ENCODE results near the gene NFYC. TPM values are rescaled to one million over a fixed set of nuclear protein-coding genes. Genes with fewer than 3 reads are reported as not detected.

The NFYC gene
- total and polyA plus RNA-seq, 2 of the 8 experiments (the other 6 are each of a cell fraction or from before 2014, with no cell fraction given): 54.1 to 124 TPM

- Histone ChIP-seq H3K4me1 (replicated peaks in 1 of 4; ENCODE audit: control insufficient read depth in 3 of 4, insufficient read depth in 4 of 4, low read length in 3 of 4) (peaks cover 0 to 20% (median 17%) of the 10 kb centered on the region in 4 experiments; a peak in 6 of 7 replicates), H2BK12ac (ENCODE audit: low read depth, low read length) (no peak overlapping the region), H3K14ac (ENCODE audit: insufficient read length) (no peak overlapping the region), H3K4me3 (ENCODE audit: extremely low read depth in 1 of 4, insufficient read depth in 2 of 4, low read depth in 3 of 4, low read length in 4 of 4) (peak overlapping the region in 1 of 4 experiments; percentile 58; a peak in 2 of 8 replicates), H3K79me2 (ENCODE audit: control insufficient read depth in 1 of 2, insufficient read depth in 2 of 2, low read length in 2 of 2) (no peaks in the 10 kb centered on the region), H2AFZ (ENCODE audit: low read length) (no peak overlapping the region), H3K4ac (replicated peaks; ENCODE audit: insufficient read length, low read depth, low read length) (no peak overlapping the region), H3K27ac (ENCODE audit: low read depth, low read length) (no peak overlapping the region), H2AK5ac (ENCODE audit: low read depth, low read length) (no peak overlapping the region), H2BK120ac (replicated peaks; ENCODE audit: low read depth, low read length) (no peak overlapping the region), H3K18ac (ENCODE audit: extremely low read depth, low read length) (peak overlapping the region; percentile 32; the same call in 1 of the 2 replicates), H3K27me3 (replicated peaks in 1 of 4; ENCODE audit: control insufficient read depth in 3 of 4, extremely low read depth in 1 of 4, insufficient read depth in 3 of 4, low read length in 3 of 4) (peaks cover 0 to 35% (median 27%) of the 10 kb centered on the region in 4 experiments; a peak in 6 of 7 replicates), H2BK5ac (ENCODE audit: low read depth, low read length) (no peak overlapping the region), H2BK15ac (ENCODE audit: low read length) (no peak overlapping the region), H3K9me3 (ENCODE audit: insufficient read depth in 2 of 2, low read depth in 1 of 2, low read length in 1 of 2) (no peaks in the 10 kb centered on the region), H3K56ac (replicated peaks; ENCODE audit: insufficient read length, low read depth, low read length) (no peak overlapping the region), H4K20me1 (replicated peaks in 1 of 2; ENCODE audit: control insufficient read depth in 1 of 2, insufficient read depth in 2 of 2, low read length in 2 of 2) (peaks cover 2 to 7% of the 10 kb centered on the region in 2 experiments), H4K8ac (ENCODE audit: extremely low read depth, insufficient read depth, low read length) (no peak overlapping the region; the same call in 1 of the 2 replicates), H3K36me3 (ENCODE audit: control insufficient read depth in 2 of 4, insufficient read depth in 4 of 4, low read length in 3 of 4) (no peaks in the 10 kb centered on the region), H3K9ac (replicated peaks in 1 of 4; ENCODE audit: extremely low read depth in 1 of 4, low read depth in 3 of 4, low read length in 3 of 4) (no peak overlapping the region), H4K91ac (replicated peaks; ENCODE audit: insufficient read length, low read length) (no peak overlapping the region), H3K79me1 (ENCODE audit: low read depth, low read length) (no peaks in the 10 kb centered on the region), H4K5ac (ENCODE audit: insufficient read length, low read depth, low read length) (no peak overlapping the region), H3K4me2 (ENCODE audit: insufficient read depth in 1 of 2, low read depth in 2 of 2, low read length in 2 of 2) (peak overlapping the region; percentile 81 to 97; a peak in 3 of 4 replicates), H2BK20ac (ENCODE audit: low read length) (no peak overlapping the region), H3K23ac (ENCODE audit: insufficient read length) (no peak overlapping the region), H3K23me2 (ENCODE audit: low read depth, low read length) (peaks cover 21% of the 10 kb centered on the region; the same call in 1 of the 2 replicates)
- ChIA-PET CTCF (ENCODE audit: partially characterized antibody) (interaction anchor here (1.4 to 24.5 kb wide), 3 partner anchors 8 to 65 kb away, joined by 3 to 325 read pairs (median 4); no protein-coding TSS in a partner anchor), POLR2A (ENCODE audit: partially characterized antibody) (interaction anchor here (0.5 to 1.2 kb wide), 5 partner anchors 9 to 648 kb away, joined by 3 to 4 read pairs (median 3); partner anchors contain the start of gene CITED4)
- 71% methylated on average over 10 of the region's 10 CpGs; no CpG with 5 or more reads in 1 of the 2 experiments for WGBS, 2 experiments (ENCODE audit: extremely low coverage in 1 of 2, insufficient coverage in 1 of 2, insufficient read length in 1 of 2, insufficient replicate concordance in 2 of 2, low coverage in 1 of 2, low lambda C conversion rate in 2 of 2, missing lambda C conversion rate in 1 of 2)
- FAIRE-seq: no peak
- peak in 1 of 2 experiments; percentile 63 for DNase-seq (ENCODE audit: low read depth in 1 of 2, low spot score in 2 of 2)
- no peak for TF ChIP-seq RXRA (IDR thresholded peaks at IDR 0.05; ENCODE audit: insufficient read depth, low read depth, low read length)
- 0 out of 4 replicates have a peak, but pooled peaks of 1 of the 2 experiments have one; percentile 5 for TF ChIP-seq SIN3A (conservative IDR thresholded peaks at IDR 0.05 in 1 of 2, IDR thresholded peaks at IDR 0.05 in 1 of 2; ENCODE audit: low read depth in 1 of 2, low read length in 2 of 2)
Observed at GRCh38 chr1:40784771-40785151, 93.3 kb downstream of the NFYC start.
